Ectodermal cell (in vitro differentiated cells): ENCODE results near the gene RELB.
"Not testable (repeated sequence)": the region's sequence is repeated elsewhere in the genome, so short reads cannot be mapped to it uniquely, and the experiment has no call there.

ENCODE experiments used
- H3K27ac ChIP-seq: 2 replicates; pipeline ENCODE4 v1.7.0; 2013; ENCODE audit warnings: mild to moderate bottlenecking, low read depth, low read length; ENCODE audit not compliant: insufficient read depth, poor library complexity, severe bottlenecking
- H3K27me3 ChIP-seq: 2 replicates; pipeline ENCODE4 v1.7.0; 2013; ENCODE audit warnings: mild to moderate bottlenecking, low read length; ENCODE audit not compliant: insufficient read depth, control insufficient read depth, poor library complexity, severe bottlenecking
- H3K36me3 ChIP-seq: one replicate; pipeline ENCODE4 v1.7.0; 2013; ENCODE audit warnings: low read length; ENCODE audit not compliant: control insufficient read depth, insufficient read depth
- H3K4me1 ChIP-seq: one replicate; pipeline ENCODE4 v1.7.0; 2013; ENCODE audit warnings: low read length; ENCODE audit not compliant: control insufficient read depth, insufficient read depth
- H3K4me3 ChIP-seq: 2 replicates; pipeline ENCODE4 v1.7.0; 2013; ENCODE audit warnings: low read depth, low read length, control low read depth; ENCODE audit not compliant: insufficient read depth
- H3K9me3 ChIP-seq: 2 replicates; pipeline ENCODE4 v1.7.0; 2013; ENCODE audit warnings: mild to moderate bottlenecking, low read length, moderate library complexity; ENCODE audit not compliant: control insufficient read depth
- WGBS, 2 experiments: methylation state at CpG; one replicate each; pipeline ENCODE4 v1.1.7; 2013; ENCODE audit warnings: missing lambda C conversion rate in 2 of 2; 5-methylcytosine and 5-hydroxymethylcytosine counted together

The RELB gene

GRCh38 chr19:44968118-44968517, 33.1 kb upstream of the RELB start:
- no peak overlapping the region for H3K4me3 ChIP-seq
- H3K27me3 ChIP-seq: no peaks in the 10 kb centered on the region
- no peaks in the 10 kb centered on the region for H3K4me1 ChIP-seq
- peaks cover 12% of the 10 kb centered on the region for H3K36me3 ChIP-seq
- no peak overlapping the region for H3K27ac ChIP-seq
- H3K9me3 ChIP-seq: no peaks in the 10 kb centered on the region
- 95 to 96% methylated on average over 5 of the region's 5 CpGs for WGBS, 2 experiments

- H3K4me3 ChIP-seq: no peak overlapping the region
- H3K9me3 ChIP-seq: no peaks in the 10 kb centered on the region
- peaks cover 16% of the 10 kb centered on the region for H3K36me3 ChIP-seq
- no peaks in the 10 kb centered on the region for H3K4me1 ChIP-seq
- no peaks in the 10 kb centered on the region for H3K27me3 ChIP-seq
- no peak overlapping the region for H3K27ac ChIP-seq
- WGBS, 2 experiments: 94 to 95% methylated on average over 4 of the region's 4 CpGs
Measured at GRCh38 chr19:44968670-44969069, 32.6 kb upstream of the RELB start.

- H3K9me3 ChIP-seq: no peaks in the 10 kb centered on the region
- 92 to 97% methylated on average over 5 of the region's 5 CpGs for WGBS, 2 experiments
- H3K4me1 ChIP-seq: no peaks in the 10 kb centered on the region
- no peak overlapping the region for H3K27ac ChIP-seq
- no peaks in the 10 kb centered on the region for H3K27me3 ChIP-seq
- H3K4me3 ChIP-seq: no peak overlapping the region
- peaks cover 22% of the 10 kb centered on the region for H3K36me3 ChIP-seq
Measured at GRCh38 chr19:44969437-44969836, 31.8 kb upstream of the RELB start.

- not testable (repeated sequence) for H3K4me3 ChIP-seq, H3K4me1 ChIP-seq, H3K9me3 ChIP-seq, H3K27ac ChIP-seq, H3K27me3 ChIP-seq
- 83 to 91% methylated on average over 6 of the region's 6 CpGs for WGBS, 2 experiments
- peaks cover 34% of the 10 kb centered on the region for H3K36me3 ChIP-seq
Measured at GRCh38 chr19:44971451-44971850, 29.8 kb upstream of the RELB start.

- 96 to 98% methylated on average over 13 of the region's 13 CpGs for WGBS, 2 experiments
- Histone ChIP-seq H3K9me3 (no peaks in the 10 kb centered on the region), H3K27me3 (no peaks in the 10 kb centered on the region), H3K4me1 (no peaks in the 10 kb centered on the region), H3K27ac (no peak overlapping the region), H3K4me3 (no peak overlapping the region), H3K36me3 (peaks cover 39% of the 10 kb centered on the region)
Measured at GRCh38 chr19:44972802-44973201, 28.5 kb upstream of the RELB start.

GRCh38 chr19:44973982-44974735, 27.1 kb upstream of the RELB start:
- no peaks in the 10 kb centered on the region for H3K27me3 ChIP-seq
- 95% methylated on average over 20 to 21 of the region's 21 CpGs for WGBS, 2 experiments
- H3K36me3 ChIP-seq: peaks cover 46% of the 10 kb centered on the region
- H3K9me3 ChIP-seq: no peaks in the 10 kb centered on the region
- H3K27ac ChIP-seq: no peak overlapping the region
- H3K4me3 ChIP-seq: no peak overlapping the region
- no peaks in the 10 kb centered on the region for H3K4me1 ChIP-seq

GRCh38 chr19:44974857-44975256, 26.4 kb upstream of the RELB start:
- H3K27ac ChIP-seq: no peak overlapping the region
- no peak overlapping the region for H3K4me3 ChIP-seq
- no peaks in the 10 kb centered on the region for H3K27me3 ChIP-seq
- peaks cover 51% of the 10 kb centered on the region for H3K36me3 ChIP-seq
- WGBS, 2 experiments: 93 to 96% methylated on average over 5 of the region's 5 CpGs
- no peaks in the 10 kb centered on the region for H3K4me1 ChIP-seq
- no peaks in the 10 kb centered on the region for H3K9me3 ChIP-seq

- H3K27ac ChIP-seq: no peak overlapping the region
- H3K27me3 ChIP-seq: no peaks in the 10 kb centered on the region
- no peaks in the 10 kb centered on the region for H3K4me1 ChIP-seq
- no peaks in the 10 kb centered on the region for H3K9me3 ChIP-seq
- WGBS, 2 experiments: 92 to 94% methylated on average over 4 of the region's 4 CpGs
- peaks cover 51% of the 10 kb centered on the region for H3K36me3 ChIP-seq
- H3K4me3 ChIP-seq: no peak overlapping the region
Measured at GRCh38 chr19:44975444-44975843, 25.8 kb upstream of the RELB start.

GRCh38 chr19:44984005-44984404, 17.3 kb upstream of the RELB start:
- Histone ChIP-seq H3K4me3 (no peak overlapping the region), H3K36me3 (peaks cover 13% of the 10 kb centered on the region), H3K27me3 (no peaks in the 10 kb centered on the region), H3K9me3 (no peaks in the 10 kb centered on the region), H3K4me1 (no peaks in the 10 kb centered on the region), H3K27ac (no peak overlapping the region)
- WGBS, 2 experiments: 94 to 95% methylated on average over 9 of the region's 9 CpGs

- Histone ChIP-seq H3K27ac (no peak overlapping the region), H3K9me3 (no peaks in the 10 kb centered on the region), H3K4me3 (no peak overlapping the region), H3K27me3 (no peaks in the 10 kb centered on the region), H3K4me1 (no peaks in the 10 kb centered on the region), H3K36me3 (peaks cover 13% of the 10 kb centered on the region)
- WGBS, 2 experiments: 94% methylated on average over 4 of the region's 4 CpGs
Measured at GRCh38 chr19:44985445-44985844, 15.8 kb upstream of the RELB start.
